ENCODE results near the gene PAXX.

DNA sequence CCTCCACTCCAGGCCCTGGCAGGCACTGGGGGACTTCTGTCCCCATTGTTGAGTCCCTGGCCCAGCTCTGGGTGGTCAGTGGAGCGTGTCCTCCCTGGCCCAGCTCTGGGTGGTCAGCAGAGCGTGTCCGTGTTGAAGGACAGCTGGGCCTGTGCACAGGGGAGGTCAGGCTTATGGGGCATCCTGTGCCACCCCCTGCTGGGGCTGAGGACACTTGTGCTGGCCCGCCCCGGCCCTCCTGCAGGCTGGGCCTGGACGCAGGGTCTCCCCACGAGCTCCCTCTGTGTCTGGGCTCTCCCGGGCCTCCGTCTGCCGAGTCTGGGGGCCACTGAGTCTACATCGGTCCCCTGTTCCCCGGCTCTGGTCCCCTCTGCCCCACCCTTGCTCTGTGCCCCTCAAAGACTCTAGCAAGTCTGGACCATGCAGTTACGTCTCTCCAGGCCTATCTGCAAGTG is 15.6 kb downstream of the PAXX start:
- TF ChIP-seq, protein P1, sequence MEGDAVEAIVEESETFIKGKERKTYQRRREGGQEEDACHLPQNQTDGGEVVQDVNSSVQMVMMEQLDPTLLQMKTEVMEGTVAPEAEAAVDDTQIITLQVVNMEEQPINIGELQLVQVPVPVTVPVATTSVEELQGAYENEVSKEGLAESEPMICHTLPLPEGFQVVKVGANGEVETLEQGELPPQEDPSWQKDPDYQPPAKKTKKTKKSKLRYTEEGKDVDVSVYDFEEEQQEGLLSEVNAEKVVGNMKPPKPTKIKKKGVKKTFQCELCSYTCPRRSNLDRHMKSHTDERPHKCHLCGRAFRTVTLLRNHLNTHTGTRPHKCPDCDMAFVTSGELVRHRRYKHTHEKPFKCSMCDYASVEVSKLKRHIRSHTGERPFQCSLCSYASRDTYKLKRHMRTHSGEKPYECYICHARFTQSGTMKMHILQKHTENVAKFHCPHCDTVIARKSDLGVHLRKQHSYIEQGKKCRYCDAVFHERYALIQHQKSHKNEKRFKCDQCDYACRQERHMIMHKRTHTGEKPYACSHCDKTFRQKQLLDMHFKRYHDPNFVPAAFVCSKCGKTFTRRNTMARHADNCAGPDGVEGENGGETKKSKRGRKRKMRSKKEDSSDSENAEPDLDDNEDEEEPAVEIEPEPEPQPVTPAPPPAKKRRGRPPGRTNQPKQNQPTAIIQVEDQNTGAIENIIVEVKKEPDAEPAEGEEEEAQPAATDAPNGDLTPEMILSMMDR (IDR thresholded peaks at IDR 0.05; ENCODE audit: insufficient read depth, low read length, poor library complexity, severe bottlenecking): no peak
- no peak for TF ChIP-seq EZH2phosphoT487 (conservative IDR thresholded peaks at IDR 0.05; ENCODE audit: low read length)
